Measurements from ENCODE around the gene ZNF574.

- TF ChIP-seq CTCF (IDR thresholded peaks at IDR 0.05) (peak; percentile 39 to 48 (median 39)), POLR2A (IDR thresholded peaks at IDR 0.05; ENCODE audit: low read depth) (no peak), POLR2AphosphoS5 (IDR thresholded peaks at IDR 0.05) (peak; percentile 39 to 44), EP300 (IDR thresholded peaks at IDR 0.05) (no peak)
These were observed 16.4 kb downstream of the ZNF574 start for GRCh38 chr19:42092350-42092749.
